BE2C (cell line): Measurements from ENCODE around the gene TMEM45A.
"Not testable (repeated sequence)": the region's sequence is repeated elsewhere in the genome, so short reads cannot be mapped to it uniquely, and the experiment has no call there.

Source experiments
- DNase-seq: peaks from one replicate; pipeline ENCODE4 v3.0.0-alpha.2; 2020
- H3K27me3 ChIP-seq: fragments of 250-450 bp; sonication (Bioruptor Pico); 2 replicates; pipeline ENCODE4 v1.5.1; 2020; ENCODE audit warnings: mild to moderate bottlenecking
- H3K36me3 ChIP-seq: fragments of 250-450 bp; sonication (Bioruptor Pico); 2 replicates; pipeline ENCODE4 v1.5.1; 2020; ENCODE audit warnings: mild to moderate bottlenecking
- H3K4me1 ChIP-seq: fragments of 250-450 bp; sonication (Bioruptor Pico); 2 replicates; pipeline ENCODE4 v1.5.1; 2020
- H3K4me3 ChIP-seq: 2 replicates; pipeline ENCODE4 v1.5.1; 2011; ENCODE audit warnings: low read depth, low read length
- H3K9me3 ChIP-seq: fragments of 250-450 bp; sonication (Bioruptor Pico); 2 replicates; pipeline ENCODE4 v1.5.1; 2020
- CTCF ChIP-seq: IDR thresholded peaks from 2 replicates; pipeline ENCODE4 v1.5.1; 2012; ENCODE audit warnings: mild to moderate bottlenecking, low read depth, low read length

TMEM45A gene

GRCh38 chr3:100533176-100533575 lies 40.8 kb downstream of the TMEM45A start:
- Histone ChIP-seq H3K27me3 (no peaks in the 10 kb centered on the region), H3K4me3 (no peak overlapping the region), H3K9me3 (no peaks in the 10 kb centered on the region), H3K4me1 (no peaks in the 10 kb centered on the region; the same call in 1 of the 2 replicates), H3K36me3 (no peaks in the 10 kb centered on the region)
- TF ChIP-seq CTCF = no peak
- DNase-seq = no peak

GRCh38 chr3:100535610-100535943 lies 43.2 kb downstream of the TMEM45A start:
- no peaks in the 10 kb centered on the region for H3K36me3 ChIP-seq
- no peak for DNase-seq
- TF ChIP-seq CTCF = no peak
- no peaks in the 10 kb centered on the region for H3K27me3 ChIP-seq
- no peaks in the 10 kb centered on the region for H3K9me3 ChIP-seq
- no peak overlapping the region for H3K4me3 ChIP-seq
- no peaks in the 10 kb centered on the region; the same call in 1 of the 2 replicates for H3K4me1 ChIP-seq

- Histone ChIP-seq H3K9me3 (no peaks in the 10 kb centered on the region), H3K36me3 (no peaks in the 10 kb centered on the region), H3K27me3 (no peaks in the 10 kb centered on the region), H3K4me3 (no peak overlapping the region), H3K4me1 (no peaks in the 10 kb centered on the region; the same call in 1 of the 2 replicates)
- no peak for DNase-seq
- TF ChIP-seq CTCF = no peak
Measured at GRCh38 chr3:100536093-100536492, 43.7 kb downstream of the TMEM45A start.

- no peak for TF ChIP-seq CTCF
- H3K4me3 ChIP-seq = no peak overlapping the region
- H3K4me1 ChIP-seq = no peaks in the 10 kb centered on the region; the same call in 1 of the 2 replicates
- no peaks in the 10 kb centered on the region for H3K9me3 ChIP-seq
- H3K27me3 ChIP-seq = no peaks in the 10 kb centered on the region
- H3K36me3 ChIP-seq = no peaks in the 10 kb centered on the region
- DNase-seq = no peak
Measured at GRCh38 chr3:100537646-100538338, 45.4 kb downstream of the TMEM45A start.

- Histone ChIP-seq H3K4me1 (no peaks in the 10 kb centered on the region; the same call in 1 of the 2 replicates), H3K36me3 (no peaks in the 10 kb centered on the region), H3K27me3 (no peaks in the 10 kb centered on the region), H3K4me3 (no peak overlapping the region), H3K9me3 (no peaks in the 10 kb centered on the region)
- no peak for DNase-seq
- TF ChIP-seq CTCF = no peak
Measured at GRCh38 chr3:100538339-100538706, 45.9 kb downstream of the TMEM45A start.

GRCh38 chr3:100540791-100541334 lies 48.4 kb downstream of the TMEM45A start:
- Histone ChIP-seq H3K27me3 (no peaks in the 10 kb centered on the region), H3K36me3 (no peaks in the 10 kb centered on the region), H3K4me3 (no peak overlapping the region), H3K9me3 (no peaks in the 10 kb centered on the region), H3K4me1 (no peaks in the 10 kb centered on the region)
- TF ChIP-seq CTCF = no peak
- DNase-seq = no peak

- not testable (repeated sequence) for H3K27me3 ChIP-seq, H3K9me3 ChIP-seq, H3K4me1 ChIP-seq, H3K4me3 ChIP-seq, DNase-seq, H3K36me3 ChIP-seq
Measured at GRCh38 chr3:100541428-100541827, 49.0 kb downstream of the TMEM45A start.
